GM23338 (cell line): ENCODE data around the gene ARHGAP32. TPM values are rescaled to one million over a fixed set of nuclear protein-coding genes. Genes with fewer than 3 reads are reported as not detected.

Experiments
- ATAC-seq: fragments of 200-7000 bp; cut with Tn5 transposase; 3 replicates; pipeline ENCODE4 v1.9.1; 2020
- DNase-seq: peaks from one replicate; pipeline ENCODE4 v3.0.0-alpha.2; 2015; ENCODE audit warnings: low spot score
- H2AFZ ChIP-seq: fragments of 200-600 bp; sonication (generic); 2 replicates; pipeline ENCODE4 v1.8.0; 2016; ENCODE audit warnings: antibody characterized with exemption, mild to moderate bottlenecking, moderate library complexity
- H3F3A ChIP-seq: fragments of 200-600 bp; sonication (generic); replicated peaks from 2 replicates; pipeline ENCODE4 v1.8.0; 2017; ENCODE audit warnings: antibody characterized with exemption, mixed run types, low read depth
- H3K27ac ChIP-seq: fragments of 200-600 bp; sonication (generic); 2 replicates; pipeline ENCODE4 v1.6.1; 2016; ENCODE audit warnings: low read depth
- H3K27me3 ChIP-seq: fragments of 200-600 bp; sonication (generic); 2 replicates; pipeline ENCODE4 v1.8.0; 2016; ENCODE audit warnings: mild to moderate bottlenecking, mixed run types, moderate library complexity; ENCODE audit not compliant: insufficient read depth
- H3K36me3 ChIP-seq: fragments of 200-600 bp; sonication (generic); 2 replicates; pipeline ENCODE4 v1.8.0; 2016; ENCODE audit warnings: mild to moderate bottlenecking; ENCODE audit not compliant: insufficient read depth
- H3K4me1 ChIP-seq: fragments of 200-600 bp; sonication (generic); 2 replicates; pipeline ENCODE4 v1.8.0; 2016; ENCODE audit warnings: mild to moderate bottlenecking, moderate library complexity; ENCODE audit not compliant: insufficient read depth
- H3K4me2 ChIP-seq: fragments of 200-600 bp; sonication (generic); 2 replicates; pipeline ENCODE4 v1.7.1; 2017; ENCODE audit warnings: mixed run types
- H3K4me3 ChIP-seq: fragments of 200-600 bp; sonication (generic); 2 replicates; pipeline ENCODE4 v1.6.1; 2016; ENCODE audit warnings: mixed run types
- H3K79me2 ChIP-seq: fragments of 200-600 bp; sonication (generic); replicated peaks from 2 replicates; pipeline ENCODE4 v1.8.0; 2017; ENCODE audit warnings: mild to moderate bottlenecking; ENCODE audit not compliant: insufficient read depth
- H3K9me2 ChIP-seq: fragments of 200-600 bp; sonication (generic); 2 replicates; pipeline ENCODE4 v1.8.0; 2017; ENCODE audit not compliant: insufficient read depth
- H4K20me1 ChIP-seq: fragments of 200-600 bp; sonication (generic); replicated peaks from 2 replicates; pipeline ENCODE4 v1.8.0; 2017; ENCODE audit warnings: mild to moderate bottlenecking; ENCODE audit not compliant: insufficient read depth
- H3K27ac Mint-ChIP-seq: 2 replicates; pipeline ENCODE4 v1.8.0; 2020; ENCODE audit warnings: inconsistent platforms, mild to moderate bottlenecking, moderate library complexity, mixed read lengths
- H3K27me3 Mint-ChIP-seq: 3 replicates; pipeline ENCODE4 v1.8.0; 2022; ENCODE audit warnings: low read depth, mild to moderate bottlenecking, moderate library complexity, mixed read lengths, inconsistent platforms; ENCODE audit not compliant: insufficient read depth, poor library complexity
- H3K36me3 Mint-ChIP-seq: 3 replicates; pipeline ENCODE4 v1.8.0; 2021; ENCODE audit warnings: low read depth, mild to moderate bottlenecking, inconsistent platforms, moderate library complexity, mixed read lengths
- H3K4me1 Mint-ChIP-seq: 3 replicates; pipeline ENCODE4 v1.8.0; 2020; ENCODE audit warnings: mild to moderate bottlenecking, inconsistent platforms, mixed read lengths
- H3K4me3 Mint-ChIP-seq: 3 replicates; pipeline ENCODE4 v1.8.0; 2021; ENCODE audit warnings: moderate library complexity, mild to moderate bottlenecking, inconsistent platforms, mixed read lengths
- H3K9me3 Mint-ChIP-seq: 3 replicates; pipeline ENCODE4 v1.8.0; 2020; ENCODE audit warnings: moderate library complexity, mild to moderate bottlenecking, inconsistent platforms, mixed read lengths
- CREB1 ChIP-seq: fragments of 250-450 bp; sonication (Bioruptor Pico); IDR thresholded peaks from 2 replicates; pipeline ENCODE4 v1.5.0; 2020; ENCODE audit warnings: low read depth, mild to moderate bottlenecking, moderate library complexity
- CTCF ChIP-seq, 2 experiments: fragments of 200-600 bp in 1 of 2; sonication (generic) in 1 of 2; conservative IDR thresholded peaks; 2 replicates each; pipeline versions ENCODE4 v1.5.1 to v1.6.1; 2016 to 2017; ENCODE audit warnings: antibody characterized with exemption in 2 of 2, low read depth in 2 of 2, mild to moderate bottlenecking in 2 of 2, moderate library complexity in 1 of 2
- EZH2 ChIP-seq: fragments of 200-600 bp; sonication (generic); IDR thresholded peaks from one replicate; pipeline ENCODE4 v1.8.0; 2017; ENCODE audit warnings: antibody characterized with exemption, mild to moderate bottlenecking, low read depth; ENCODE audit not compliant: unreplicated experiment
- EZH2phosphoT487 ChIP-seq: fragments of 200-600 bp; sonication (generic); IDR thresholded peaks from one replicate; pipeline ENCODE4 v1.8.1; 2018; ENCODE audit warnings: antibody characterized with exemption; ENCODE audit not compliant: unreplicated experiment
- ZNF462 ChIP-seq: fragments of 250-450 bp; sonication (Bioruptor Pico); IDR thresholded peaks from 2 replicates; pipeline ENCODE4 v1.5.0; 2020; ENCODE audit warnings: mild to moderate bottlenecking, moderate library complexity
- polyA plus RNA-seq: library from polyadenylated mRNA; unstranded; fragments of >200 nt; fragmentation: Nextera tagmentation; extraction: Ambion mirVana; gene quantifications from 2 replicates; pipeline ENCODE4 v1.2.1, GENCODE V29; 2016
- total RNA-seq: library from RNA; depleted of rRNA; stranded (reverse); fragments of >200 nt; shearing (Covaris generic); gene quantifications from 2 replicates; pipeline ENCODE4 v1.2.3, GENCODE V29; 2014

The ARHGAP32 gene
- total and polyA plus RNA-seq, 2 experiments from 2014 or later: 3.9 to 17.2 TPM

GRCh38 chr11:128970598-128971190 is 221.4 kb downstream of the ARHGAP32 start (continued):
- TF ChIP-seq ZNF462 (no peak), CREB1 (no peak)

- peak; percentile 69 for ATAC-seq
- H3K36me3 ChIP-seq: no peaks in the 10 kb centered on the region; the same call in 1 of the 2 replicates
Measured at GRCh38 chr11:128968916-128969315, 223.2 kb downstream of the ARHGAP32 start.

More at GRCh38 chr11:128968916-128969315, 223.2 kb downstream of the ARHGAP32 start:
- H3K4me1 Mint-ChIP-seq: peaks cover 8% of the 10 kb centered on the region; the same call in 2 of the 3 replicates
- H3K27me3 Mint-ChIP-seq: no peaks in the 10 kb centered on the region
- H3K36me3 Mint-ChIP-seq: peaks cover 21% of the 10 kb centered on the region; the same call in 2 of the 3 replicates
- H3K27me3 ChIP-seq: no peaks in the 10 kb centered on the region
- no peak overlapping the region for H3K27ac Mint-ChIP-seq
- no peaks in the 10 kb centered on the region for H3K79me2 ChIP-seq
- no peaks in the 10 kb centered on the region for H4K20me1 ChIP-seq
- H3K9me2 ChIP-seq: no peaks in the 10 kb centered on the region
- no peak for TF ChIP-seq EZH2
- no peak for TF ChIP-seq EZH2phosphoT487
- TF ChIP-seq CTCF (conservative IDR thresholded peaks at IDR 0.05; ENCODE audit: low read depth in 2 of 2): peak in 1 of 2 experiments; percentile 19; a peak in 1 of 4 replicates
- TF ChIP-seq ZNF462: no peak
- no peaks in the 10 kb centered on the region for H3K9me3 Mint-ChIP-seq
- H3K4me1 ChIP-seq: no peaks in the 10 kb centered on the region
- DNase-seq: peak; percentile 17
- no peak overlapping the region for H3K27ac ChIP-seq
- no peak overlapping the region for H3K4me3 ChIP-seq
- no peaks in the 10 kb centered on the region for H3F3A ChIP-seq
- no peak overlapping the region for H2AFZ ChIP-seq
- no peak overlapping the region for H3K4me2 ChIP-seq
- no peak overlapping the region for H3K4me3 Mint-ChIP-seq
